ENCODE data around the gene MRPS22. TPM values are rescaled to one million over a fixed set of nuclear protein-coding genes. Genes with fewer than 3 reads are reported as not detected.

The MRPS22 gene
- total RNA-seq, 2 experiments from 2014 or later, result 39.7 to 41.1 TPM

- Mint-ChIP-seq H3K36me3 (ENCODE audit: low read depth) (no peaks in the 10 kb centered on the region), H3K27ac (no peak overlapping the region), H3K27me3 (ENCODE audit: low read depth) (peaks cover 12% of the 10 kb centered on the region), H3K4me3 (no peak overlapping the region), H3K9me3 (ENCODE audit: insufficient read depth) (no peaks in the 10 kb centered on the region), H3K4me1 (ENCODE audit: low read depth) (no peaks in the 10 kb centered on the region)
- no peak for ATAC-seq
- ChIA-PET POLR2A (no interaction called here), CTCF (no interaction called here)
- DNase-seq, result no peak
These were observed 29.9 kb upstream of the MRPS22 start for GRCh38 chr3:139313921-139314320.

DNA sequence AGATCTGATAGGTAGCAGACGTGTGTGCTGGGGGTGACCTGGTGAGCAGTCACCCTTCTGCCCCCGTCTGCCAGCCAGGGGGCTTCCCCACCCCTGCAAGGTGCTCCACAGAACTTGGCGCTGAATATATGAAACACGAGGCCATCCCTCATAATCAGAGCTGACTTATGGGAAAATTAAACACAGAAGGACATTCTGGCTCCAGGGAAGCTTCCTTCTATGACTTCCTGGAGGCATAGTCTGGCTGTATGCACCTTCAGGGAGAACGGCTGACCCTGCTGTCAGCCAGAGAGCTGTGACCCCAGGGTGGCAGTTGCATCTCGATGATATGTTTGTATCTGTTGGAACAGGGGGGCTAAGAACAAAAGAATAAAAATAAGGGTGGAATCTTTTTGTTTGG is 26.6 kb upstream of the MRPS22 start:
- no peak for ATAC-seq
- Mint-ChIP-seq H3K27ac (no peak overlapping the region), H3K27me3 (ENCODE audit: low read depth) (peaks cover 14% of the 10 kb centered on the region), H3K4me1 (ENCODE audit: low read depth) (no peaks in the 10 kb centered on the region), H3K9me3 (ENCODE audit: insufficient read depth) (no peaks in the 10 kb centered on the region), H3K4me3 (no peak overlapping the region), H3K36me3 (ENCODE audit: low read depth) (no peaks in the 10 kb centered on the region)
- POLR2A ChIA-PET, result no interaction called here
- DNase-seq, result no peak
- CTCF ChIA-PET, result interaction anchor here (1.0 kb wide), 1 partner anchor 205 kb away, joined by 3 read pairs; no protein-coding TSS in a partner anchor

GRCh38 chr3:139317660-139318430 is 26.0 kb upstream of the MRPS22 start:
- DNase-seq, result no peak
- Mint-ChIP-seq H3K4me3 (no peak overlapping the region), H3K27me3 (ENCODE audit: low read depth) (peaks cover 14% of the 10 kb centered on the region), H3K36me3 (ENCODE audit: low read depth) (no peaks in the 10 kb centered on the region), H3K4me1 (ENCODE audit: low read depth) (no peaks in the 10 kb centered on the region), H3K9me3 (ENCODE audit: insufficient read depth) (no peaks in the 10 kb centered on the region), H3K27ac (no peak overlapping the region)
- CTCF ChIA-PET, result interaction anchor here (1.0 to 1.7 kb wide), 2 partner anchors 11 to 206 kb away, joined by 3 to 13 read pairs; no protein-coding TSS in a partner anchor
- no peak for ATAC-seq
- POLR2A ChIA-PET, result no interaction called here

GRCh38 chr3:139318431-139318816 is 25.4 kb upstream of the MRPS22 start:
- DNase-seq, result no peak
- CTCF ChIA-PET, result interaction anchor here (1.5 to 1.7 kb wide), 2 partner anchors 10 to 12 kb away, joined by 4 to 13 read pairs; no protein-coding TSS in a partner anchor

DNA sequence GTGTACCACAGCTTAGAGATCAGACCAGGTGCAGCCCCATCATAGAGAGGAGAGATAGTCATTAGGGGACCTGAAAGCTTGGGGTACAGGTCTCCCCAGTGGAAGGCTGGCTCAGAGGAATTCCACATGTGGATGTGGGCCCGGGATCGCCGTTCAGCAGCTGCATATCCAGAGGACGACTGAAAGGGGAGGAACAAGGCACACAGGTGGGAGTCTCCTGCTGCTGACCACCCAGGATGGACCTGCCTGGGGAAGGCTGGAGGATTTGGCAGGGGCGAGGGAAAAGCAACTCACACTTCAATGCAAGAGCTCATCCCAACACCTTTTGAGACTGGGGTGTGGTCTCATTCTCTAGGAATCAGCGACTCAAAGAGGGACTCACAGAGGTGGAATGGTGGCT is 25.0 kb upstream of the MRPS22 start:
- no peaks in the 10 kb centered on the region for H3K36me3 Mint-ChIP-seq (ENCODE audit: low read depth)
- ChIA-PET POLR2A (no interaction called here), CTCF (interaction anchor here (1.5 to 1.7 kb wide), 2 partner anchors 10 to 12 kb away, joined by 4 to 13 read pairs; no protein-coding TSS in a partner anchor)
- H3K9me3 Mint-ChIP-seq (ENCODE audit: insufficient read depth), result no peaks in the 10 kb centered on the region
- no peak for ATAC-seq
- H3K27me3 Mint-ChIP-seq (ENCODE audit: low read depth), result peaks cover 14% of the 10 kb centered on the region
- H3K4me3 Mint-ChIP-seq, result no peak overlapping the region
- H3K27ac Mint-ChIP-seq, result no peak overlapping the region
- H3K4me1 Mint-ChIP-seq (ENCODE audit: low read depth), result no peaks in the 10 kb centered on the region
- DNase-seq, result no peak

More at GRCh38 chr3:139318431-139318816, 25.4 kb upstream of the MRPS22 start:
- H3K27me3 Mint-ChIP-seq (ENCODE audit: low read depth), result peaks cover 14% of the 10 kb centered on the region
- ATAC-seq, result no peak
- no peak overlapping the region for H3K4me3 Mint-ChIP-seq
- no peaks in the 10 kb centered on the region for H3K9me3 Mint-ChIP-seq (ENCODE audit: insufficient read depth)
- POLR2A ChIA-PET, result no interaction called here
- H3K27ac Mint-ChIP-seq, result no peak overlapping the region
- H3K4me1 Mint-ChIP-seq (ENCODE audit: low read depth), result no peaks in the 10 kb centered on the region
- no peaks in the 10 kb centered on the region for H3K36me3 Mint-ChIP-seq (ENCODE audit: low read depth)

DNA sequence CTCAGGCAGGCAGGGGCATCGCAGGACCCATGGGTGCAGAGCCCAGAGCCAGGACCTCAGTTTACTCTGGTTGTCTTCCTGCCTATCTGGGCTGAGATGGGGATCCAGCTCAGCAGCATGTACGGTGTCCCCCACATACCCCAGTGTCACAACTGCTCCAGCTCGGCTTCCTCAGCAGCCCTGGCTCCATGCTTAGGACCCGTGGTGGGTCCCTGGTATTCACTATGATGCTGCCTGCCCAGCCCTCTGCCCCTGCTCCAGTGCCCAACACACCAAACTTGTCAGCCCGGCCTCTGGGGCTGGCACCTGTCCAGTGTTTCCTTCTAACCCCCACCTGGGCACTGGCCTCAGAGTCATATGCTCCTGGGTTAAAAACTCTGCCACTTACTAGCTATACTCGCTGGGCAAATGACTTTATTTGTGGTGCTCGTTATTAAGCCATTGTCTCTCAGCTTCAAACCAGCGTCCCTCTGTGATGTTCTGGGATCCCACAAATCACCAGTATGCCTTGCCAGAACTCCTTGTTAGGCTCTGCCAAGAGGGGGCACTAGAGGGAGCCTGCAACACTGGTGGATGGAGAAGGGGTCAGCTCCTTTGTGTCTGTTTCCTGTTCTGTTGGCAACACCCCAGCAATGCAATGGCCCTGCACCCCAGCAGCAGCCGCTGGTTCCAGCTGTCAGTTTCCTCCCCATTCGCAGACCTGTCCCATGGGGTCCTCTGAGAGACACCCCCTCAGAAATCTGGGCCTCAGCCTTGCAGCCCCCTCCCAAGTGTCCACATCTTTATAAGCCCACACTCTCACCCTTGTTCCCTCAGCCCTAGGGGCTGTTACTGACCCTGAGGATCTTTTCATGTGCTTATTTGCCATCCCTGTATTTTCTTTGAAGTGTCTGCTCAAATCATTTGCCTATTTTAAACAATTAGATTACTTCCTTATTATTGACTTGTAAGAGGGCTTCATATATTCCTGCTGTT is 24.1 kb upstream of the MRPS22 start:
- no peak overlapping the region for H3K27ac Mint-ChIP-seq

GRCh38 chr3:139320551-139321309 is 23.1 kb upstream of the MRPS22 start:
- peaks cover 10% of the 10 kb centered on the region for H3K27me3 Mint-ChIP-seq (ENCODE audit: low read depth)
- no peak overlapping the region for H3K27ac Mint-ChIP-seq

More for the DNA sequence above, 24.1 kb upstream of the MRPS22 start:
- Mint-ChIP-seq H3K4me1 (ENCODE audit: low read depth) (no peaks in the 10 kb centered on the region), H3K36me3 (ENCODE audit: low read depth) (no peaks in the 10 kb centered on the region), H3K9me3 (ENCODE audit: insufficient read depth) (no peaks in the 10 kb centered on the region), H3K27me3 (ENCODE audit: low read depth) (peaks cover 12% of the 10 kb centered on the region), H3K4me3 (no peak overlapping the region)
- DNase-seq, result no peak
- ChIA-PET CTCF (interaction anchor here (1.5 to 1.7 kb wide), 2 partner anchors 9 to 11 kb away, joined by 4 to 13 read pairs; no protein-coding TSS in a partner anchor), POLR2A (no interaction called here)
- no peak for ATAC-seq

DNA sequence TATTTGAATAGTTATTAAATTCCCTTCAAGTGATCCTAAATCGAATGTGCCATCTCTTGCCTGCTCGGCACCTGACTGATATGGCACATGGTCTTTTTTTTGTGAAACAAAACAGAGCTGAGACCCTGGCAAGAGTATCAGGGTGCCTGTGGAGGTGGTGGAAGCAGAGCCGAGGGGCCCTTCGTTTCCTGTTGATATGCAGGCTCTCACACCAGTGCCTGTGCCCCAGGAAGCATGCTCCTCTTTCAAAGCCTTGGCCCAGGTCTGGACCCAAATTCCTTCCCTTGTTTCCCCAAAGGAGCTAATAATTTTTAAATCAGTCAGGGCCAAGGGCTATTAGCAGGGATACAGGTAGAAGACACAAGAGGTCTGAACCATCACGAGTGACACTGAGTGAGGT is 21.5 kb upstream of the MRPS22 start:
- POLR2A ChIA-PET, result no interaction called here
- H3K4me3 Mint-ChIP-seq, result no peak overlapping the region
- no peaks in the 10 kb centered on the region for H3K9me3 Mint-ChIP-seq (ENCODE audit: insufficient read depth)
- H3K4me1 Mint-ChIP-seq (ENCODE audit: low read depth), result no peaks in the 10 kb centered on the region
- no peaks in the 10 kb centered on the region for H3K36me3 Mint-ChIP-seq (ENCODE audit: low read depth)
- no peak overlapping the region for H3K27ac Mint-ChIP-seq
- peaks cover 4% of the 10 kb centered on the region for H3K27me3 Mint-ChIP-seq (ENCODE audit: low read depth)
- ATAC-seq, result no peak
- CTCF ChIA-PET, result no interaction called here
- no peak for DNase-seq

More at GRCh38 chr3:139320551-139321309, 23.1 kb upstream of the MRPS22 start:
- no peaks in the 10 kb centered on the region for H3K4me1 Mint-ChIP-seq (ENCODE audit: low read depth)
- no peaks in the 10 kb centered on the region for H3K36me3 Mint-ChIP-seq (ENCODE audit: low read depth)
- ChIA-PET POLR2A (no interaction called here), CTCF (no interaction called here)
- no peaks in the 10 kb centered on the region for H3K9me3 Mint-ChIP-seq (ENCODE audit: insufficient read depth)
- ATAC-seq (no peak), DNase-seq (no peak)
- H3K4me3 Mint-ChIP-seq, result no peak overlapping the region

GRCh38 chr3:139323146-139323545 is 20.7 kb upstream of the MRPS22 start:
- no peaks in the 10 kb centered on the region for H3K36me3 Mint-ChIP-seq (ENCODE audit: low read depth)
- H3K27me3 Mint-ChIP-seq (ENCODE audit: low read depth), result peaks cover 2% of the 10 kb centered on the region
- H3K27ac Mint-ChIP-seq, result no peak overlapping the region
- ATAC-seq, result no peak
- no peaks in the 10 kb centered on the region for H3K9me3 Mint-ChIP-seq (ENCODE audit: insufficient read depth)
- no peak for DNase-seq
- ChIA-PET POLR2A (no interaction called here), CTCF (no interaction called here)
- peaks cover 4% of the 10 kb centered on the region for H3K4me1 Mint-ChIP-seq (ENCODE audit: low read depth)
- no peak overlapping the region for H3K4me3 Mint-ChIP-seq

- H3K4me3 Mint-ChIP-seq, result no peak overlapping the region
- H3K27me3 Mint-ChIP-seq (ENCODE audit: low read depth), result peaks cover 2% of the 10 kb centered on the region
- ChIA-PET CTCF (no interaction called here), POLR2A (no interaction called here)
- H3K36me3 Mint-ChIP-seq (ENCODE audit: low read depth), result no peaks in the 10 kb centered on the region
- no peaks in the 10 kb centered on the region for H3K9me3 Mint-ChIP-seq (ENCODE audit: insufficient read depth)
- H3K4me1 Mint-ChIP-seq (ENCODE audit: low read depth), result peaks cover 17% of the 10 kb centered on the region
- ATAC-seq, result no peak
- DNase-seq, result no peak
- H3K27ac Mint-ChIP-seq, result no peak overlapping the region
These were observed 19.4 kb upstream of the MRPS22 start for GRCh38 chr3:139324456-139324855.

- Mint-ChIP-seq H3K4me1 (ENCODE audit: low read depth) (peaks cover 20% of the 10 kb centered on the region), H3K27ac (no peak overlapping the region), H3K27me3 (ENCODE audit: low read depth) (peaks cover 4% of the 10 kb centered on the region), H3K4me3 (no peak overlapping the region), H3K36me3 (ENCODE audit: low read depth) (no peaks in the 10 kb centered on the region), H3K9me3 (ENCODE audit: insufficient read depth) (no peaks in the 10 kb centered on the region)
- ChIA-PET CTCF (no interaction called here), POLR2A (no interaction called here)
- DNase-seq (no peak), ATAC-seq (no peak)
These were observed 18.3 kb upstream of the MRPS22 start for GRCh38 chr3:139325551-139325950.
